GM23338 (cell line): ENCODE data around the gene FRS2. TPM values are rescaled to one million over a fixed set of nuclear protein-coding genes. Genes with fewer than 3 reads are reported as not detected.

ENCODE experiments used
- ATAC-seq: fragments of 200-7000 bp; cut with Tn5 transposase; 3 replicates; pipeline ENCODE4 v1.9.1; 2020
- DNase-seq: peaks from one replicate; pipeline ENCODE4 v3.0.0-alpha.2; 2015; ENCODE audit warnings: low spot score
- H2AFZ ChIP-seq: fragments of 200-600 bp; sonication (generic); 2 replicates; pipeline ENCODE4 v1.8.0; 2016; ENCODE audit warnings: antibody characterized with exemption, mild to moderate bottlenecking, moderate library complexity
- H3F3A ChIP-seq: fragments of 200-600 bp; sonication (generic); replicated peaks from 2 replicates; pipeline ENCODE4 v1.8.0; 2017; ENCODE audit warnings: antibody characterized with exemption, mixed run types, low read depth
- H3K27ac ChIP-seq: fragments of 200-600 bp; sonication (generic); 2 replicates; pipeline ENCODE4 v1.6.1; 2016; ENCODE audit warnings: low read depth
- H3K27me3 ChIP-seq: fragments of 200-600 bp; sonication (generic); 2 replicates; pipeline ENCODE4 v1.8.0; 2016; ENCODE audit warnings: mild to moderate bottlenecking, mixed run types, moderate library complexity; ENCODE audit not compliant: insufficient read depth
- H3K36me3 ChIP-seq: fragments of 200-600 bp; sonication (generic); 2 replicates; pipeline ENCODE4 v1.8.0; 2016; ENCODE audit warnings: mild to moderate bottlenecking; ENCODE audit not compliant: insufficient read depth
- H3K4me1 ChIP-seq: fragments of 200-600 bp; sonication (generic); 2 replicates; pipeline ENCODE4 v1.8.0; 2016; ENCODE audit warnings: mild to moderate bottlenecking, moderate library complexity; ENCODE audit not compliant: insufficient read depth
- H3K4me2 ChIP-seq: fragments of 200-600 bp; sonication (generic); 2 replicates; pipeline ENCODE4 v1.7.1; 2017; ENCODE audit warnings: mixed run types
- H3K4me3 ChIP-seq: fragments of 200-600 bp; sonication (generic); 2 replicates; pipeline ENCODE4 v1.6.1; 2016; ENCODE audit warnings: mixed run types
- H3K79me2 ChIP-seq: fragments of 200-600 bp; sonication (generic); replicated peaks from 2 replicates; pipeline ENCODE4 v1.8.0; 2017; ENCODE audit warnings: mild to moderate bottlenecking; ENCODE audit not compliant: insufficient read depth
- H3K9me2 ChIP-seq: fragments of 200-600 bp; sonication (generic); 2 replicates; pipeline ENCODE4 v1.8.0; 2017; ENCODE audit not compliant: insufficient read depth
- H4K20me1 ChIP-seq: fragments of 200-600 bp; sonication (generic); replicated peaks from 2 replicates; pipeline ENCODE4 v1.8.0; 2017; ENCODE audit warnings: mild to moderate bottlenecking; ENCODE audit not compliant: insufficient read depth
- H3K27ac Mint-ChIP-seq: 2 replicates; pipeline ENCODE4 v1.8.0; 2020; ENCODE audit warnings: inconsistent platforms, mild to moderate bottlenecking, moderate library complexity, mixed read lengths
- H3K27me3 Mint-ChIP-seq: 3 replicates; pipeline ENCODE4 v1.8.0; 2022; ENCODE audit warnings: low read depth, mild to moderate bottlenecking, moderate library complexity, mixed read lengths, inconsistent platforms; ENCODE audit not compliant: insufficient read depth, poor library complexity
- H3K36me3 Mint-ChIP-seq: 3 replicates; pipeline ENCODE4 v1.8.0; 2021; ENCODE audit warnings: low read depth, mild to moderate bottlenecking, inconsistent platforms, moderate library complexity, mixed read lengths
- H3K4me1 Mint-ChIP-seq: 3 replicates; pipeline ENCODE4 v1.8.0; 2020; ENCODE audit warnings: mild to moderate bottlenecking, inconsistent platforms, mixed read lengths
- H3K4me3 Mint-ChIP-seq: 3 replicates; pipeline ENCODE4 v1.8.0; 2021; ENCODE audit warnings: moderate library complexity, mild to moderate bottlenecking, inconsistent platforms, mixed read lengths
- H3K9me3 Mint-ChIP-seq: 3 replicates; pipeline ENCODE4 v1.8.0; 2020; ENCODE audit warnings: moderate library complexity, mild to moderate bottlenecking, inconsistent platforms, mixed read lengths
- CREB1 ChIP-seq: fragments of 250-450 bp; sonication (Bioruptor Pico); IDR thresholded peaks from 2 replicates; pipeline ENCODE4 v1.5.0; 2020; ENCODE audit warnings: low read depth, mild to moderate bottlenecking, moderate library complexity
- EZH2phosphoT487 ChIP-seq: fragments of 200-600 bp; sonication (generic); IDR thresholded peaks from one replicate; pipeline ENCODE4 v1.8.1; 2018; ENCODE audit warnings: antibody characterized with exemption; ENCODE audit not compliant: unreplicated experiment
- JUNB ChIP-seq: IDR thresholded peaks from one replicate; pipeline ENCODE4 v1.6.1; 2016; ENCODE audit warnings: antibody characterized with exemption; ENCODE audit not compliant: unreplicated experiment
- NANOG ChIP-seq: IDR thresholded peaks from 2 replicates; pipeline ENCODE4 v1.6.1; 2016; ENCODE audit warnings: antibody characterized with exemption, borderline replicate concordance
- POLR2AphosphoS5 ChIP-seq: IDR thresholded peaks from 2 replicates; pipeline ENCODE4 v1.6.1; 2016; ENCODE audit warnings: antibody characterized with exemption, low read depth
- STAT1 ChIP-seq: IDR thresholded peaks from one replicate; pipeline ENCODE4 v1.6.1; 2016; ENCODE audit warnings: antibody characterized with exemption; ENCODE audit not compliant: unreplicated experiment
- ZNF114 ChIP-seq: fragments of 250-450 bp; sonication (Bioruptor Pico); IDR thresholded peaks from 2 replicates; pipeline ENCODE4 v1.5.0; 2020; ENCODE audit warnings: mild to moderate bottlenecking, moderate library complexity
- polyA plus RNA-seq: library from polyadenylated mRNA; unstranded; fragments of >200 nt; fragmentation: Nextera tagmentation; extraction: Ambion mirVana; gene quantifications from 2 replicates; pipeline ENCODE4 v1.2.1, GENCODE V29; 2016
- total RNA-seq: library from RNA; depleted of rRNA; stranded (reverse); fragments of >200 nt; shearing (Covaris generic); gene quantifications from 2 replicates; pipeline ENCODE4 v1.2.3, GENCODE V29; 2014
- TF ChIP-seq, protein P1 (sequence below): IDR thresholded peaks from 2 replicates; pipeline ENCODE4 v1.6.1; 2016; ENCODE audit warnings: antibody characterized with exemption
- TF ChIP-seq, protein P2 (sequence below): IDR thresholded peaks from one replicate; pipeline ENCODE4 v1.6.1; 2018; ENCODE audit warnings: antibody characterized with exemption; ENCODE audit not compliant: unreplicated experiment
- TF ChIP-seq, protein P3 (sequence below), 2 experiments: fragments of 200-600 bp in 1 of 2; sonication (generic) in 1 of 2; conservative IDR thresholded peaks; 2 replicates each; pipeline versions ENCODE4 v1.5.1 to v1.6.1; 2016 to 2017; ENCODE audit warnings: antibody characterized with exemption in 2 of 2, low read depth in 2 of 2, mild to moderate bottlenecking in 2 of 2, moderate library complexity in 1 of 2

The FRS2 gene
- total and polyA plus RNA-seq, 2 experiments from 2014 or later = 34.3 to 45.0 TPM

DNA sequence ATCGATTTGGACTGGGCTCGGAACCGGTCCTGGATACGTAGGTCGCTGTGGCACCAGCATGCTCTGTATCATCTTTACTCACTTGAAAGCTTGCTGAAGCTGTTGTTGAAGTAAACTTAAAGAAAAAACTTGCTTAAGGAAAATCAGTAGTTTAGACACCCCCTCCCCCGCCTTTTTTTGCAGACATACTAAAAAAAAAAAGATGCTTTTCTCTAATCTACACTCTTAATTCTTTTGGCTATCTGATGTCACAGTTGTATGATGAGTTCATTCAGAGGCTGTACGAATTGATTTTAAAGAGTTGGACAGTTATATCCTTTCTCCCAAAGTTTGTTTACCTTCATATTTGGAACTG lies 865 bp downstream of the FRS2 start:
- no peaks in the 10 kb centered on the region; the same call in 2 of the 3 replicates for H3K36me3 Mint-ChIP-seq

DNA sequence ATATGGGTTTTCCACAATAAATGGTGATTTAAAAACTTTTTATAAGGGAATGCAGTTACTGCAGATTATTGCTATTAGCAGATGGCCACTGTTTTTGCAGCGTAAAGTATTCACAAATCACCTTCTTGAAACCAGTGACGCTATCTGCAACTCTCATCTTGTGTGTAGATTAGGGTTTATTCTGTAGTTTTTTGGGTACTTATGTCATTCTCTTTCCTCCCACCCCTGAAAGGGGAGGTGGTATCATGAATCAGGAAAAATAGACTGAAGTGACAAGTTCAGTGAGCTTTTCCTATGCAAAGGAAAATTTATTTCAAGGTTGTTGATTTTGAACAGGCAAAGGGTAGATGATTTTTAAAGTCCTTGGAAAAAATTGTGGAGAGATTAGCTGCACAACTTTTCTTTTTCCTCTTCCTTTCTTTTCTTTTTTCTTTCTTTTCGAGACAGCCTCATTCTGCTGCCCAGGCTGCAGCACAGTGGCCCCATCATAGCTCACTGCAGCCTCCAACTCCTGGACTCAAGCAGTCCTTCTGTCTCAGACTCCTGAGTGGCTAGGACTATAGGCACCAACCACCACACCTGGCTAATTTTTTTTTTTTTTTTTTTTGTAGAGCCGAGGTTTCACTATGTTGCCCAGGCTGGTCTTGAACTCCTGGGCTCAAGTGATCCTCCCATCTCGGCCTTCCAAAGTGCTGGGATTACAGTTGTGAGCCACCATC lies 1.6 kb downstream of the FRS2 start:
- Histone ChIP-seq H3K27ac (no peak overlapping the region), H3K9me2 (no peaks in the 10 kb centered on the region), H2AFZ (no peak overlapping the region), H3K36me3 (no peaks in the 10 kb centered on the region), H3K79me2 (peaks cover 62% of the 10 kb centered on the region), H3K4me3 (peak overlapping the region; percentile 91), H3K4me1 (peaks cover 67% of the 10 kb centered on the region), H4K20me1 (peaks cover 23% of the 10 kb centered on the region), H3K27me3 (no peaks in the 10 kb centered on the region), H3F3A (0 out of 2 replicates have a peak, but pooled peaks cover 5% of the 10 kb centered on the region), H3K4me2 (peak overlapping the region; percentile 89)
- ATAC-seq (no peak), DNase-seq (no peak)
- H3K27me3 Mint-ChIP-seq = no peaks in the 10 kb centered on the region
- no peaks in the 10 kb centered on the region; the same call in 2 of the 3 replicates for H3K36me3 Mint-ChIP-seq
- peak overlapping the region; percentile 95 for H3K4me3 Mint-ChIP-seq
- H3K9me3 Mint-ChIP-seq = no peaks in the 10 kb centered on the region
- no peak overlapping the region for H3K27ac Mint-ChIP-seq
- peaks cover 71% of the 10 kb centered on the region for H3K4me1 Mint-ChIP-seq
- TF ChIP-seq EZH2phosphoT487 (no peak), NANOG (no peak), STAT1 (no peak), JUNB (no peak), CREB1 (CRISPR knock-in tag) (no peak)
- TF ChIP-seq, protein P1, sequence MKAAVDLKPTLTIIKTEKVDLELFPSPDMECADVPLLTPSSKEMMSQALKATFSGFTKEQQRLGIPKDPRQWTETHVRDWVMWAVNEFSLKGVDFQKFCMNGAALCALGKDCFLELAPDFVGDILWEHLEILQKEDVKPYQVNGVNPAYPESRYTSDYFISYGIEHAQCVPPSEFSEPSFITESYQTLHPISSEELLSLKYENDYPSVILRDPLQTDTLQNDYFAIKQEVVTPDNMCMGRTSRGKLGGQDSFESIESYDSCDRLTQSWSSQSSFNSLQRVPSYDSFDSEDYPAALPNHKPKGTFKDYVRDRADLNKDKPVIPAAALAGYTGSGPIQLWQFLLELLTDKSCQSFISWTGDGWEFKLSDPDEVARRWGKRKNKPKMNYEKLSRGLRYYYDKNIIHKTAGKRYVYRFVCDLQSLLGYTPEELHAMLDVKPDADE = no peak
- TF ChIP-seq, protein P2, sequence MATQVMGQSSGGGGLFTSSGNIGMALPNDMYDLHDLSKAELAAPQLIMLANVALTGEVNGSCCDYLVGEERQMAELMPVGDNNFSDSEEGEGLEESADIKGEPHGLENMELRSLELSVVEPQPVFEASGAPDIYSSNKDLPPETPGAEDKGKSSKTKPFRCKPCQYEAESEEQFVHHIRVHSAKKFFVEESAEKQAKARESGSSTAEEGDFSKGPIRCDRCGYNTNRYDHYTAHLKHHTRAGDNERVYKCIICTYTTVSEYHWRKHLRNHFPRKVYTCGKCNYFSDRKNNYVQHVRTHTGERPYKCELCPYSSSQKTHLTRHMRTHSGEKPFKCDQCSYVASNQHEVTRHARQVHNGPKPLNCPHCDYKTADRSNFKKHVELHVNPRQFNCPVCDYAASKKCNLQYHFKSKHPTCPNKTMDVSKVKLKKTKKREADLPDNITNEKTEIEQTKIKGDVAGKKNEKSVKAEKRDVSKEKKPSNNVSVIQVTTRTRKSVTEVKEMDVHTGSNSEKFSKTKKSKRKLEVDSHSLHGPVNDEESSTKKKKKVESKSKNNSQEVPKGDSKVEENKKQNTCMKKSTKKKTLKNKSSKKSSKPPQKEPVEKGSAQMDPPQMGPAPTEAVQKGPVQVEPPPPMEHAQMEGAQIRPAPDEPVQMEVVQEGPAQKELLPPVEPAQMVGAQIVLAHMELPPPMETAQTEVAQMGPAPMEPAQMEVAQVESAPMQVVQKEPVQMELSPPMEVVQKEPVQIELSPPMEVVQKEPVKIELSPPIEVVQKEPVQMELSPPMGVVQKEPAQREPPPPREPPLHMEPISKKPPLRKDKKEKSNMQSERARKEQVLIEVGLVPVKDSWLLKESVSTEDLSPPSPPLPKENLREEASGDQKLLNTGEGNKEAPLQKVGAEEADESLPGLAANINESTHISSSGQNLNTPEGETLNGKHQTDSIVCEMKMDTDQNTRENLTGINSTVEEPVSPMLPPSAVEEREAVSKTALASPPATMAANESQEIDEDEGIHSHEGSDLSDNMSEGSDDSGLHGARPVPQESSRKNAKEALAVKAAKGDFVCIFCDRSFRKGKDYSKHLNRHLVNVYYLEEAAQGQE = no peak

More for the DNA sequence above, 865 bp downstream of the FRS2 start:
- Histone ChIP-seq H3K27ac (peak overlapping the region; percentile 97), H3K36me3 (no peaks in the 10 kb centered on the region), H3K79me2 (peaks cover 55% of the 10 kb centered on the region), H3K4me3 (peak overlapping the region; percentile 91), H3F3A (0 out of 2 replicates have a peak, but pooled peaks cover 5% of the 10 kb centered on the region), H3K4me2 (peak overlapping the region; percentile 89), H3K9me2 (no peaks in the 10 kb centered on the region), H4K20me1 (peaks cover 19% of the 10 kb centered on the region), H2AFZ (no peak overlapping the region), H3K27me3 (no peaks in the 10 kb centered on the region), H3K4me1 (peaks cover 70% of the 10 kb centered on the region)
- H3K4me3 Mint-ChIP-seq = peak overlapping the region; percentile 95
- TF ChIP-seq, protein P3, sequence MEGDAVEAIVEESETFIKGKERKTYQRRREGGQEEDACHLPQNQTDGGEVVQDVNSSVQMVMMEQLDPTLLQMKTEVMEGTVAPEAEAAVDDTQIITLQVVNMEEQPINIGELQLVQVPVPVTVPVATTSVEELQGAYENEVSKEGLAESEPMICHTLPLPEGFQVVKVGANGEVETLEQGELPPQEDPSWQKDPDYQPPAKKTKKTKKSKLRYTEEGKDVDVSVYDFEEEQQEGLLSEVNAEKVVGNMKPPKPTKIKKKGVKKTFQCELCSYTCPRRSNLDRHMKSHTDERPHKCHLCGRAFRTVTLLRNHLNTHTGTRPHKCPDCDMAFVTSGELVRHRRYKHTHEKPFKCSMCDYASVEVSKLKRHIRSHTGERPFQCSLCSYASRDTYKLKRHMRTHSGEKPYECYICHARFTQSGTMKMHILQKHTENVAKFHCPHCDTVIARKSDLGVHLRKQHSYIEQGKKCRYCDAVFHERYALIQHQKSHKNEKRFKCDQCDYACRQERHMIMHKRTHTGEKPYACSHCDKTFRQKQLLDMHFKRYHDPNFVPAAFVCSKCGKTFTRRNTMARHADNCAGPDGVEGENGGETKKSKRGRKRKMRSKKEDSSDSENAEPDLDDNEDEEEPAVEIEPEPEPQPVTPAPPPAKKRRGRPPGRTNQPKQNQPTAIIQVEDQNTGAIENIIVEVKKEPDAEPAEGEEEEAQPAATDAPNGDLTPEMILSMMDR (conservative IDR thresholded peaks at IDR 0.05; ENCODE audit: low read depth in 2 of 2) = no peak
- TF ChIP-seq POLR2AphosphoS5 (no peak), ZNF114 (no peak), NANOG (no peak), EZH2phosphoT487 (no peak), STAT1 (no peak)
- TF ChIP-seq, protein P2 = no peak
- peaks cover 3% of the 10 kb centered on the region for H3K27me3 Mint-ChIP-seq
- DNase-seq (no peak), ATAC-seq (no peak)
- H3K27ac Mint-ChIP-seq = peak overlapping the region; percentile 93
- H3K9me3 Mint-ChIP-seq = no peaks in the 10 kb centered on the region
- H3K4me1 Mint-ChIP-seq = peaks cover 73% of the 10 kb centered on the region
